Measurements from ENCODE around the gene CYS1.

The CYS1 gene

DNA sequence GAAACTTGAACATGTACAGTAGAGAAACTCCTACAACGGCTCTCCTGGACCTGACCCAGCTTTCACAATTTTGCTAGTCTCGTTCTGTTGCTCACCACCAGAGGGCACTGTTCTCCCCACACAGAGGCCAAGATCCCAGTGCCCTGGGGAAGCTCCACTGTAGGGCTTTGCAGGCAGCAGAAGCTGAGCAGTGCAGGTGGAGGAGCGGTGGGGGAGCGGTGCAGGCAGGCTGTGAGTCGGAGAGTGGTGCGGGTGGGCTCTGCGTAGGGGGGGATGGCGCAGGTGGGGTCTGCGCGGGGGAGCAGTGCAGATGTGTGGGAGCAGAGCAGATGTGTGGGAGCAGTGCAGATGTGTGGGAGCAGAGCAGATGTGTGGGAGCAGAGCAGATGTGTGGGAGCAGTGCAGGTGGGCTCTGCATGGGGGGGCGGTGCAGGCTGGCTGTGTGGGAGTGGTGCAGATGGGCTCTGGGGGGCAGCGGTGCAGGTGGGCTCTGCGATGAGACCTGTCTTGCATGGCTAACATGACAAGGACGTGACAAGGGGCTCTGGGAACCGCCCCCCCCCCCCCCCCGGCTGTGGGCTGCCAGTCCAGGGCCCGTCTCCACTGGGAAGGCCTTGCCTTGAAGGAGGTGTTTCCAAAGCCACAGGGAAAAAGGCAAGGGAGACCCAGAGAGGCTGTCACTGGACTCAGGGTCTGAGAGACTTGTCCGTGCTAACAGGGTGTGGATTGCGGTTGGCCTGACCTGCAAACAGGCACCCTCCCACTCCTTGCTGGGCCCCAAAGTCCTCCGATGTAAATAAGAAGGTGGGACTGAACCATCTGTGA is 7.3 kb downstream of the CYS1 start:
- no peak overlapping the region for H3K4me3 ChIP-seq (ENCODE audit: low read depth, low read length)
- CTCF ChIA-PET, result interaction anchor here (0.8 to 15.7 kb wide), 54 partner anchors 9 to 617 kb away, joined by 3 to 482 read pairs (median 4); partner anchors contain the start of genes NOL10, ODC1 and RRM2
- TF ChIP-seq, protein P1, sequence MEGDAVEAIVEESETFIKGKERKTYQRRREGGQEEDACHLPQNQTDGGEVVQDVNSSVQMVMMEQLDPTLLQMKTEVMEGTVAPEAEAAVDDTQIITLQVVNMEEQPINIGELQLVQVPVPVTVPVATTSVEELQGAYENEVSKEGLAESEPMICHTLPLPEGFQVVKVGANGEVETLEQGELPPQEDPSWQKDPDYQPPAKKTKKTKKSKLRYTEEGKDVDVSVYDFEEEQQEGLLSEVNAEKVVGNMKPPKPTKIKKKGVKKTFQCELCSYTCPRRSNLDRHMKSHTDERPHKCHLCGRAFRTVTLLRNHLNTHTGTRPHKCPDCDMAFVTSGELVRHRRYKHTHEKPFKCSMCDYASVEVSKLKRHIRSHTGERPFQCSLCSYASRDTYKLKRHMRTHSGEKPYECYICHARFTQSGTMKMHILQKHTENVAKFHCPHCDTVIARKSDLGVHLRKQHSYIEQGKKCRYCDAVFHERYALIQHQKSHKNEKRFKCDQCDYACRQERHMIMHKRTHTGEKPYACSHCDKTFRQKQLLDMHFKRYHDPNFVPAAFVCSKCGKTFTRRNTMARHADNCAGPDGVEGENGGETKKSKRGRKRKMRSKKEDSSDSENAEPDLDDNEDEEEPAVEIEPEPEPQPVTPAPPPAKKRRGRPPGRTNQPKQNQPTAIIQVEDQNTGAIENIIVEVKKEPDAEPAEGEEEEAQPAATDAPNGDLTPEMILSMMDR (IDR thresholded peaks at IDR 0.05; ENCODE audit: insufficient read depth, low read length, missing control alignments), result peak; percentile 84
- POLR2A ChIA-PET, result interaction anchor here (0.7 kb wide), 1 partner anchor 451 kb away, joined by 3 read pairs; no protein-coding TSS in a partner anchor
- DNase-seq (ENCODE audit: low read depth, low spot score), result peak; percentile 36

DNA sequence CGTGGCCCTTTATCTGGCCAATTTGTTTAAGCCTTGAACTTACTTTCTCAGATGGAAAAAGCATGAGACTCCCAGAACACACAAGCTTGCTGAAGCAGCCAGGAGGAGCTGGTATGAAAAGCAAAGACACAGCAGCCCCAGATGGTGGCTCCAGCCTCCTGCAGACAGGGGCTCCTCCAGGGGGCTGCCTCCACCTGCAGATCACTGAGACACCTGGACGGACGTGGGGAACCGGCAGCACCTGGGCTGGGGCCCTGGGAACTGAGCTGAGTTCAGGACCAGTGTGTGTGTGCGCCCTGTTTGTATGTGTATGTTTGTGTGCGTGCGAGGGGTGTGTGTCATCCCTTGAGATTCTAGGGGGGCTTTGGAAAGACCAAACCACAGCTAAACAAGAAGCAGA is 8.6 kb downstream of the CYS1 start:
- CTCF ChIA-PET, result interaction anchor here (0.9 to 15.7 kb wide), 33 partner anchors 8 to 618 kb away, joined by 3 to 482 read pairs (median 10); partner anchors contain the start of genes CYS1, NOL10 and RRM2
- POLR2A ChIA-PET, result no interaction called here
- TF ChIP-seq, protein P1 (IDR thresholded peaks at IDR 0.05; ENCODE audit: insufficient read depth, low read length, missing control alignments), result no peak
- H3K4me3 ChIP-seq (ENCODE audit: low read depth, low read length), result no peak overlapping the region
- DNase-seq (ENCODE audit: low read depth, low spot score), result no peak

DNA sequence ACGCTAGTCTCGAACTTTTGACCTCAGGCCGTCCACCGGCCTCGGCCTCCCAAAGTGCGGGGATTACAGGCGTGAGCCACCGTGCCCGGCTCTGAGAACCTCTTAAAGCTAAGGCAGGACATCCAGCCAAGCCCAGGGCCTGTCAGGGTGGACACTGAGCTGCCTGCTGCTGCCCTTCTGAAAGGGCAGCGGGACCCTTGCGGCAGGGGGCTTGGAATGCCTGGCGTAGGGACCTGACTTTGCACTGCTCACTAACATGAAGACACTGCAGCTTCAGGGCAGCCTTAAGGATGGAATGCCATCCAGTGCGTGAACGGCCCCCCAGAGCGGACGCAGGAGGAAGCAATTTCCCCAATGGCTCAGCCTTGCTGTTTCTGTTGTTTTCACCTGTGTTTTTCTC is 9.0 kb downstream of the CYS1 start:
- TF ChIP-seq, protein P1 (IDR thresholded peaks at IDR 0.05; ENCODE audit: insufficient read depth, low read length, missing control alignments), result no peak
- CTCF ChIA-PET, result interaction anchor here (1.0 to 15.7 kb wide), 23 partner anchors 7 to 618 kb away, joined by 3 to 482 read pairs (median 16); partner anchors contain the start of genes CYS1, NOL10 and RRM2
- no peak for DNase-seq (ENCODE audit: low read depth, low spot score)
- no peak overlapping the region for H3K4me3 ChIP-seq (ENCODE audit: low read depth, low read length)
- POLR2A ChIA-PET, result no interaction called here

DNA sequence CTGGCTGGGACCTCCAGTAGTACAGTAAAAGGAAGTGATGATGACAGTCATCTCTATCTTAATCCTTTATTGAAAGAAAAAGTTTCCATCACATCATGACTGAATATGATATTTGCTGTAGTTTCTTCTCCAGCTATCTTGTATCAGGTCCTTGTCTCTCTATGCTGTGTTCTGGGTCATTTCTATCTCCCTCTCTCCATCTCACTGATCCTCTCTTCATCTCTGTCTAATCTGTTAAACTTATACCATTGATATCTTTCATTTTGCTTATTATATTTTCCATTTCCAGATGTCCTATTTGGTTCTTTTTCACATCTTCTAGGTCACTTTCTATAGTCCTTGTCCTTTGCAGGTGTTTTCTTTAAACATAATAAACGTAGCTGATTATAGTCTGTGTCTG is 12.3 kb downstream of the CYS1 start:
- DNase-seq (ENCODE audit: low read depth, low spot score), result no peak
- ChIA-PET POLR2A (no interaction called here), CTCF (interaction anchor here (0.9 to 15.7 kb wide), 12 partner anchors 9 to 367 kb away, joined by 3 to 482 read pairs (median 4); partner anchors contain the start of gene CYS1)
- H3K4me3 ChIP-seq (ENCODE audit: low read depth, low read length), result no peak overlapping the region
- TF ChIP-seq, protein P1 (IDR thresholded peaks at IDR 0.05; ENCODE audit: insufficient read depth, low read length, missing control alignments), result no peak

- POLR2A ChIA-PET, result no interaction called here
- DNase-seq (ENCODE audit: low read depth, low spot score), result no peak
- TF ChIP-seq, protein P1 (IDR thresholded peaks at IDR 0.05; ENCODE audit: insufficient read depth, low read length, missing control alignments), result no peak
- H3K4me3 ChIP-seq (ENCODE audit: low read depth, low read length), result no peak overlapping the region
- CTCF ChIA-PET, result interaction anchor here (0.9 to 15.7 kb wide), 10 partner anchors 8 to 368 kb away, joined by 3 to 482 read pairs (median 7); partner anchors contain the start of gene CYS1
Measured at GRCh38 chr2:10067330-10067729, 12.9 kb downstream of the CYS1 start.

DNA sequence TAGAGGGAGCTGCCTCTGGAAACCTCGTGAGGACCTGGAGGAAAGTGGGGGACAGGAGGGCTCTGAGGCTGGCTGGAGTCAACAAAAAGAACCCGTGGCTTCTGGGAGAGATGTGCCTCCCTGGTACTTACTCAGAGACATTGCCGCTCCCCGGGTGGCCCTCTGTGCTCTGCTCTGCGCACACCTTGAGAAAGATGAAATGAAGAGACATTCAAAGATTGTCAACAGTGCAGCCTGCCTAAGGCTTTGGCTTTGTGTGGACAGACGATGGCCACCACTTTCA is 14.5 kb downstream of the CYS1 start:
- no peak for DNase-seq (ENCODE audit: low read depth, low spot score)
- no peak overlapping the region for H3K4me3 ChIP-seq (ENCODE audit: low read depth, low read length)
- CTCF ChIA-PET, result interaction anchor here (2.4 to 15.7 kb wide), 3 partner anchors 31 to 370 kb away, joined by 10 to 482 read pairs (median 173); no protein-coding TSS in a partner anchor
- POLR2A ChIA-PET, result no interaction called here
- TF ChIP-seq, protein P1 (IDR thresholded peaks at IDR 0.05; ENCODE audit: insufficient read depth, low read length, missing control alignments), result no peak

Measured in AG04449 (cell line).